Gastroesophageal sphincter (tissue), 3 donors: Measurements from ENCODE around the gene HCN3.
A peak's percentile ranks its signal among the peaks of the same experiment; 100 is the strongest.

ENCODE experiments used
- CTCF ChIP-seq, 4 experiments: fragments of 200-600 bp in 2 of 4; fragments of 450-650 bp in 2 of 4; sonication (generic) in 1 of 4; IDR thresholded peaks; one replicate each; pipeline ENCODE4 v1.5.1; 2017 to 2019; ENCODE audit warnings: antibody characterized with exemption in 4 of 4, mild to moderate bottlenecking in 2 of 4, moderate library complexity in 2 of 4
- POLR2A ChIP-seq, 2 donors: fragments of 450-650 bp; IDR thresholded peaks; one replicate each; pipeline ENCODE4 v1.6.1; 2017; ENCODE audit warnings: antibody characterized with exemption in 2 of 2, mild to moderate bottlenecking in 2 of 2, moderate library complexity in 1 of 2
- POLR2AphosphoS5 ChIP-seq: sonication (generic); formaldehyde crosslinking; IDR thresholded peaks from one replicate; pipeline ENCODE4 v1.6.1; 2017; ENCODE audit warnings: antibody characterized with exemption

- no peak for TF ChIP-seq CTCF (IDR thresholded peaks at IDR 0.05)
- peak; percentile 41 to 70 for TF ChIP-seq POLR2A (IDR thresholded peaks at IDR 0.05)
- TF ChIP-seq POLR2AphosphoS5 = peak; percentile 76
Measured at GRCh38 chr1:155255243-155256007, 21.8 kb upstream of the HCN3 start, which contains the start of gene ENTREP3.
